Stromal cell of bone marrow (primary cell): ENCODE results near the gene TAMM41.
A peak's percentile ranks its signal among the peaks of the same experiment; 100 is the strongest.
"Not testable (repeated sequence)": the region's sequence is repeated elsewhere in the genome, so short reads cannot be mapped to it uniquely, and the experiment has no call there.

ENCODE experiments used
- DNase-seq: peaks from one replicate; pipeline ENCODE4 v3.0.0-alpha.2; 2012; ENCODE audit warnings: low read depth

The TAMM41 gene, protein sequence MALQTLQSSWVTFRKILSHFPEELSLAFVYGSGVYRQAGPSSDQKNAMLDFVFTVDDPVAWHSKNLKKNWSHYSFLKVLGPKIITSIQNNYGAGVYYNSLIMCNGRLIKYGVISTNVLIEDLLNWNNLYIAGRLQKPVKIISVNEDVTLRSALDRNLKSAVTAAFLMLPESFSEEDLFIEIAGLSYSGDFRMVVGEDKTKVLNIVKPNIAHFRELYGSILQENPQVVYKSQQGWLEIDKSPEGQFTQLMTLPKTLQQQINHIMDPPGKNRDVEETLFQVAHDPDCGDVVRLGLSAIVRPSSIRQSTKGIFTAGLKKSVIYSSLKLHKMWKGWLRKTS

DNA sequence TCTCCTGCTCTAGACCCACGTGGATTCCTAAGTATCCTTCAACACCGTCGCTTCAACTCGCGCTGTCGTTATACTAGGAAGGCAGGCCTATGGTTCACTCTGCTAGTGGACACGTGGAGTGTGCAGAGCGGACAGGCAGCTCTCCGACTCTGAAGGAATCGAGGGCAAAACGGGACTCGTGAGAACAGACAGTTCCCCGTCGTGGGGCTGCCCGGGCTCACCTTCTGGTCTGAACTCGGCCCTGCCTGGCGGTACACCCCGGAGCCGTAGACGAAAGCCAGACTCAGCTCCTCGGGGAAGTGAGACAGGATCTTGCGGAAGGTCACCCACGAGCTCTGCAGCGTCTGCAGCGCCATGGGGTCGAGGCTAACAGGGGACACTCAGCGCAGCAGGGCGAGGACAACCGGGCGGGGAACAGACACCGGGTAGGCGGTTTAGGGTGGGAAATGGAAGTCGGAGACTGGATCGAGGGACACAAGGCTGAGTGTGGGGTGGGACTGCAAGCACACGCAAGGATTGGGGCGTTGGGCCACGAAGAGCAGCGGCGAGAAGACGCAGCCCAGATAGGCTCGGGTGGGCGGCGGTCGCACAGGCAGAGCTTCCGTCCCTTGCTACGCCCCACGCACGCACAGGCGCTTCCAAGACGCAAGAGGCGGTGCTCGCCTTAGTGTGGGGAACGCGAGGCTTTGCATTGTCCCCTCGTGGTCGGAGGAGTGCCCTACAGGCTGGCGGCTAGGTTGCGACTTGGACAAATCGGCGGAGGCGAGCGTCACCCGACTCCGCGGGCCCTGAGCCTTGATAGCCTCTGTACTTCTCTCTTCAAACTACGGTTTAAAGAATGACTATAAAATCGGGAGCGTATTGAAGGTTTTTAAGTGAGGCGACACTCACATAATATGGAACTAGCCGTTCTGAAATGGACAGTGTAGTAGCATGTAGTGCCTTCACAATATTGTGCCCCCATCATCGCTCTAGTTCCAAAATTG, at the start of gene TAMM41:
TAMM41 (minus strand) TSS at position 605 of the 986 bp plus-strand sequence; CDS start at position 356, 249 bp downstream.
- peak; percentile 81 for DNase-seq

DNA sequence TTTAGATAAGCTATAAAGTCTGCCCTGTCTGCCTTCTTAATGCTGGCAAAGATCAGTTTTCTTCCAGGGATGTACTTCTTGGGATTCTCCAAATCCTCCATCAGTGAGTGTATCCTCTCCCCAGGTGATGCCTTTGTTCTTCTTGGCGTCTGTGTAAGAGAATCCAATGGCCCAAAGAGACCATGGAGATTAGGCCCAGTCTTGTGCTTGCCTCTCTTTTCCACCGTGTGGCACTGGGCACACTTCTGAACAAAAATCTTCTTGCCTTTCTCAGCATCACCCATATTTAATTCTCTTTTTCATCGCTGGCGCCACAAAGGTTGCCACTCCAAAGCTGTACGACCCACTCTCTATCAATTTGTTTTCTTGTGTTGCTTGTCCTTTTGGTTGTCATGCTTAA, 32.2 kb upstream of the TAMM41 start:
- DNase-seq, result no peak

DNA sequence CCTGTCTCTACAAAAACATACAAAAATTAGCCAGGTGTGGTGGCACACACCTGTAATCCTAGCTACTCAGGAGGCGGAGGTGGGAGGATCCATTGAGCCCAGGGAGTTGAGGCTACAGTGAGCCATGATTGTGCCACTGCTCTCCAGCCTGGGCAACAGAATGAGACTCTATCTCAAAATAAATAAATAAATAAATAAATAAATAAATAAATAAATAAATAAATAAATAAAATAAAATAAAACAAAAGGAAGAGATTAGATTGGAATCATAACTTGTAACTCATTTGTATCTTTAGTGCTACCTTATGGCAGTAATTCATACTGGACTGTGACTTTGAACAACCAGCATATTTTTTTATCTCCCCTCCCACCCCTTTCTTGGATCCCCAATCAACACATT, 28.0 kb upstream of the TAMM41 start:
- not testable (repeated sequence) for DNase-seq

DNA sequence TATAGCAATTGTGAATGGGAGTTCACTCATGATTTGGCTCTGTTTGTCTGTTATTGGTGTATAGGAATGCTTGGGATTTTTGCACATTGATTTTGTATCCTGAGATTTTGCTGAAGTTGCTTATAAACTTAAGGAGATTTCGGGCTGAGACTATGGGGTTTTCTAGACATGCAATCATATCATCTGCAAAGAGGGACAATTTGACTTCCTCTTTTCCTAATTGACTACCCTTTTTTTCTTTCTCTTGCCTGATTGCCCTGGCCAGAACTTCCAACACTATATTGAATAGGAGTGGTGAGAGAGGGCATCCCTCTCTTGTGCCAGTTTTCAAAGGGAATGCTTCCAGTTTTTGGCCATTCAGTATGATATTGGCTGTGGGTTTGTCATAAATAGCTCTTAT, 17.1 kb upstream of the TAMM41 start:
- DNase-seq, result not testable (repeated sequence)

DNA sequence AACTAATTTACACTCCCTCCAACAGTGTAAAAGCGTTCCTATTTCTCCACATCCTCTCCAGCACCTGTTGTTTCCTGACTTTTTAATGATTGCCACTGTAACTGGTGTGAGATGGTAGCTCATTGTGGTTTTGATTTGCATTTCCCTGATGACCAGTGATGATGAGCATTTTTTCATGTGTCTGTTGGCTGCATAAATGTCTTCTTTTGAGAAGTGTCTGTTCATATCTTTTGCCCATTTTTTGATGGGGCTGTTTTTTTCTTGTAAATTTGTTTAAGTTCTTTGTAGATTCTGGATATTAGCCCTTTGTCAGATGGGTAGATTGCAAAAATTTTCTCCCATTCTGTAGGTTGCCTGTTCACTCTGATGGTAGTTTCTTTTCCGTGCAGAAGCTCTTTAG, 15.9 kb upstream of the TAMM41 start:
- not testable (repeated sequence) for DNase-seq

DNA sequence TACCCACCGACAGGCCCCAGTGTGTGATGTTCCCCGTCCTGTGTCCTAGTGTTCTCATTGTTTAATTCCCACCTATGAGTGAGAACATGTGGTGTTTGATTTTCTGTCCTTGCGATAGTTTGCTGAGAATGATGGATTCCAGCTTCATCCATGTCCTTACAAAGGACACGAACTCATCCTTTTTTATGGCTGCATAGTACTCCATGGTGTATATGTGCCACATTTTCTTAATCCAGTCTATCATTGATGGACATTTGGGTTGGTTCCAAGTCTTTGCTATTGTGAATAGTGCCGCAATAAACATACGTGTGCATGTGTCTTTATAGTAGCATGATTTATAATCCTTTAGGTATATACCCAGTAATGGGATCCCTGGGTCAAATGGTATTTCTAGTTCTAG, 15.5 kb upstream of the TAMM41 start:
- not testable (repeated sequence) for DNase-seq

DNA sequence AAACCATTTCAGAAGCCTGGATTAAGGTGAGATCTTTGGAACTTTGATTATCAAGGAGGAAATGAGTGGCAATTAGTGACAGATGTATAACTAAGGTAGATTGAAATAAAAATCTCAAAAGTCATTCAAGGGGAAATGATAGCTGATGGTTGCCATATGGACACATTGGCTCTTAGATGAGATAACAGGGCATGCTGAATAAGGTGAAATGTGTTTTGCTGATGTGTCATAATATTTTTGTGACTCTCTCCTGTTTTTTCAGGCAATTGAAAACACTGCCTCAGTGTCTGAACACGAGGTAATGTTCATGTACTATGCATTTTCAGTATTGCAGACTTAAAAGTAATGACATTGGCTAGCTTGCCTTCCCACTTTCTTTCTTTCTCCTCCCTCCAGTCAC, 13.5 kb upstream of the TAMM41 start:
- not testable (repeated sequence) for DNase-seq

DNA sequence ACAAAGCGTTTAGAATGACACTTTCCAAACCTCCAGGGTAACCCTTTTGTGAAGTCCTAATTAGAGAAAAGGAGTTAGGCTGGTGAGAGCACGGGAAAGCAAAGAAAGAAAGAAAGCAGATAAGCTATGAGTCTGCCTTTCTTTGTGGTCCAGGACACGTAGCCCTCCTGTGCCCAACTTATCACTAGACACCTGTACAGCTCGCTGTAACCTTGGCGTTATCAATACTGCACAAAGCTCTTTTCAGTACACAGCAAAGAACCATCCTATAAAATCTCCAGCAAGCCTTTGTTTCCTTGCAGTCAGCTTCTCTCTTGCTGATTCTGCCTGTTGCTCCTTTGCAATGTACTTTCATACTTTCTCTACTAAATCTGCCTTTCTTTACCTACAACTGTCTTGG, 6.8 kb upstream of the TAMM41 start:
- DNase-seq, result no peak

DNA sequence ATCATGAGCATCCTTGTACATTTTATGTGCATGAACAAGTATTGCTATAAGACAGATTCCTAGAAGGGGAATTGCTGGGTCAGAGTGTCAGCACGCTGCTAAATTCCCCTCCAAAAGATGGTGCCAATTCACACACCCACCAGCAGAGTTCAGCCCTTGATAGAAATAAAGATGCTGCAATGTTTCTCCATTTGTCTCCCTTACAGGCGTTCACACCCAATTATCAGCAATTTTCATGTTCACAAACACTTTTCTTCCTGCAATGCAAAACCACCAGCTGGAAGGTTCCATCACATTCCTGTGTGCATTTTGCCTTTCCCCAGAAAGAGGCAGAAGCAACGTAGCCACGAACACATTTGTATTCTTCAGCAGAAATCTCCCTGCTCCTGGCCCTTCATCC, 3.3 kb upstream of the TAMM41 start:
- no peak for DNase-seq

DNA sequence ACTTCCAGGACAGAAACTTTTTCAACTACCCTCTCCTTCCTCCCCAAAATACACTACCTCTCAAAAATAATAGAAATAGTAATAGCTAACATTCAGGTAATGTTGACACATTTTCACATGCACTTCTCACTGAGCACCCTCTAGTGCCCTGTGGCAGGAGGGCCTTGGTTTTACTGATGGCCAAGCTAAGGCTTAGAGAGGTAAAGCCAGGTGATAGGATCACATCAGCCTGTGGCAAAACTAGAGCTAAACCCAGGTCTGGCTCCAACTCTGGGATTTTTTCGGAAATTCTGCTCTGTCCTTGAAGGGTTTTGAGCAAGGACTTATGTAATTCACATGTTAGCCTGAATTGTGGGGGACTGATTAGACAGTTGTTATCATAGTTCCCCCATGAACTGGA, 922 bp upstream of the TAMM41 start:
- DNase-seq, result no peak

DNA sequence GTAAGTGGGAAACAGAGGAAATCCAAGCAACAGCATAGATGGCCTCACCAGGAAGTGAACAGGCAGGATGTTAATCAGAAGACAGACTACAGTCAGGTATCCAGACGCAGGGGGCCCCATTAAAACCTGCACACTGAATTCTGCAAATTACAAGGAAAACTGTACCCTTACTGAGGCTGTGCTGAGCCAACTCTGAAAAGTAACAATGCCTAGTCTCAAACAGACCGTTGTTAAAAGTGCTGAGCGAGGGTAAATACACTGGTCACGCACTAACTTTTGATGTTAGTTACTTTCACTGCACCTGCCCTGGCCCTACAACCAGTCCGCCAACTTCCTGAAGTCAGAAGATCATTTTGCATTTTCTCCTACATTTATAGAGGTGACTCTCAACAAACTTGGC, 1.0 kb downstream of the TAMM41 start:
- no peak for DNase-seq

DNA sequence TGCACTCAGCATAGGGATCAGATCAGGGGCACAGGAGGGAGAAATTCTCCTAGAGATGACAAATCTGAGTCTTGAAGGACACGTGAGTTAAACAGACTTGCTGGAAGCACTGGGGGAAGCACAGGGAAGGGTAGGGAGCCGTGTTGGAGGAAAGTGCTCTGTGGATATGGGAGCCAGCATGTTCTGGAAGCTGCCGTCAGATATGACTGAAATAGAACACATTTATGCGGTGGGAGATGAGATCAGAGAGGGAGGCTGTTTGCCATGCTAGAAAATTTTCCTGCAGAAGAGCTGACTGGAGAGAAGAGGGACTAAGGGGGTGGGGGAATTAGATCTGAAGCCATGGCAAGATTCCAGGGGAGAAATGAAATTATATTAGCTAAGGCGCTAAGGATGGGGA, 1.8 kb downstream of the TAMM41 start:
- DNase-seq, result no peak

DNA sequence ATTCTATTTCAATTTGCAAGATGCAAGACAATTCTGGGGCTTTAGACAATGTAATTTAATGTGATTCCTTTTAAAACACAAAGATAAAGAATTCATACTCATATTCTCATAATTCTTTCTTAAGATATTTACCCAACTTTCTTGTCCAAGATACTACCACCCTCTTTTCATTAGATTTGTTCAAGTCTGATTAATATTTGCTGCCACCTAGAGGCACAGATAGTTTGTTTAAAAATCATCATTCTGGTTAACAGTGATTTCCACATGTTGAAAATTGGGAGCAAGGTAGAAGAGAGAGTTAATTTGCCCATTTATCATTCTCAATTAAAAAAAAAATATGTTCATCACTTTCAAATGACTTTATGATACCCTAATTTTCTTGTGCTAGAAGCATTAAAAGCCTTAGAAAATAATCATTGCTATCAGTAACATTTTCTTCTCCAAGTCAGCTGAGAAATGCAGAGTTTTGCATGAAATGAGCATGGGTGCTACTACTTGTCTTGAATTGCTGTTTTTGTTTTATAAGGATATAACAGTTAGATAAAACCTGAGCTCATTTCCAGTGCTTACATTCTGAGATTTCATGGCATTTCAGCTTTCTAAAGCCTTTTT, 11.6 kb downstream of the TAMM41 start:
- DNase-seq, result peak; percentile 15

DNA sequence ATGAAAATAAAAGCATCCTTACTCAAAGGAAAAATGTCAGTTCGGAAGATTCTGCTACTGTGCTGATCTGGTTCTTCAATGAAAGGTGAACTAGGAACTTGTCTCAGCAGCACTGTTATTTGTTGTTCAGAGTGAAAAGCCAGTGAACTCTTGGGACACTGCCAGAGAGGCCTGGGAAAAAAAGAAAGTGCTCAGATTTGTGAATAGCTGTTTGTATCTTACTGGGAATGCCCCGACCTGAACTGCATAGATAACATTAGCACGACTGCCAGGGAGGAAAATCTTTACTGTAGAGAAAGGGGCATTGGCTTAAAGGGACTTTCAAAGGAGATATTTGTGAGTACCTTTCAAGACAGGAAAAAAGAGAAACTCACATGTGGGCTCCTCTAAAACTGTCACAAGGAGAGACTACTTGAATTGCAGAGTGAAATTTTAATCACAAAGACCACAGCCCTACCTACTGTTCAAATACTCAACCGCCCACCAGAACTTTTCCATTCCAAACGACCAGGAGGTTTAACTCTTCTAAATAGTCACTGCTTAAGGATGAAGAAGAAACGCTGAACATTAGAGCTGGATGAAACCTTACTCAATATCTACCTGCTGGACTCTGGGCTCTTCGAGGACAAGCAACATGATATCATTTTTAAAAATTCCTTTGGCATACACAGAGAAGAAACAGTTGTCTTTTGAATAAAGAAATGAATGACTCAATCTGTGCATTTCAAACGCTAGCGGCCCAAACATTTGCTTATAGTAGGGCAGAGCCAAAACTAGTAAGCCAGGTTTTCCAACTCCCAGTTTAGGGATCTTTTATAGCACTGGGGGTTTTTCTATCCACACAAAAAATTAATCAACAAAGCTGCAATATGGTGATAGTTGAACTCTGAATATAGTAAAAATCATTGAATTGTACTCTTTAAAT, 13.4 kb downstream of the TAMM41 start:
- no peak for DNase-seq

DNA sequence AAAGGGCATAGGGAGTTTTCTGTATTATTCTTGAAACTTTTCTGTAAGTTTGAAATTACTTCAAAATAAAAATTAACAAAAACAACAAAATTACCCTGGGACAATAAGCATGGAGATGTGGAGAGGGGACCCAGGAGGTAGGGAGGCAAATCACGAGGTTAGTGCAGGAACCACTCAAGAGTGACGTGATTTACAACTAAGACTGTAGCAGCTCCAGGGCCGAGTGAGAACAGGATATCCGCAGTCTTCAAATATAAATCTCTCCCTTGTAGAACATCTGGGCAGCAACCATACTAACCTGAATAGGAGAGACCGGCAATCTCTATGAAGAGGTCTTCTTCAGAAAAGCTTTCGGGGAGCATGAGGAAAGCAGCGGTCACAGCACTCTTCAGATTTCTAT, 17.3 kb downstream of the TAMM41 start:
- DNase-seq, result no peak

DNA sequence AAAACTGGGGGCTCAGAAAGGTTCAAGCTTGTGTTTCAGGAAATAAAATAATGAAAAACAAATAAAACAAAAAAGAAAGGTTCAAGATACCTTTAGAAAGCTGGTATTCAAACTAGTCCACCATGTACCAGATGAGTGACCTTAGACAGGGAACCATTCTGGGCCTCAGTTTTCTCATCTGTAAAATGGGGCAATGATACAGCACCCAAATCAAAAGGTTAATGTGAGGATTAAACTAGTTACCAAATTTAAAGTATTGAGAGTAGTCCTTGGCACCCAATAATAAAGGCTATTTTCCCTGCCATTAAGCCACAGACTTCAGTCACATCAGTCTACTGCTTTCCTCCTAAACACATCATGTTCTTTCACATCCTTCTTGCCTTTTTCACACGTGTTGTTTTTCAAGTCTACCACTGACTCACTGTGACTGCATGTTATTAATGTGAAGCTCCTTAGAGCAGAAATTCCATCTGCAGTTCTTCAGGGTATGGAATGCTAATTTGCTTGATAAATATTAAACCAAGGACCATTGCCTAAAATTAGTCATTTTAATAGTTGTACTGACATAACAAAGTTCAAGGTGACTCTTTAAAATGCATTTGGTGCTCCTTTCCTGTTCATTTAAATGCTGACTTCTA, 19.9 kb downstream of the TAMM41 start:
- DNase-seq, result no peak

DNA sequence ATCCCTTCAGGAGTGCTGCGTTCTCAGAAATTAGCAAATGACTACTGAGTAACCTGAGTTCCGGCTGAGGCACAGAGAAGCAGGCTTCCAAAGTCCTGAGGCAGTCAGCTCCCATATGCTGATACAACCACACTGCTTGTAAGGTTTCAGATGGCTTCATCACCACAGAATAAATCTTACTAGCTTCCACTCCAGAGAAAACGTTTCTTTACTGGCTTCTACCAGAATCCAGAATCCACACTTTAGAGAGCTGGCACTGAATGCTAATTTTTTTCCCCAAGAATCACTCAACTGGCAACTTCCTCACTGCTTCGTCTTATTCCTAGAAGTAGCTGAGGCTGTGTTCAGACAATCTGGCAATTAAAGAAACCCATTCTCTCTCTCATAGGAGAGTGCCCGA, 21.4 kb downstream of the TAMM41 start:
- DNase-seq, result no peak

DNA sequence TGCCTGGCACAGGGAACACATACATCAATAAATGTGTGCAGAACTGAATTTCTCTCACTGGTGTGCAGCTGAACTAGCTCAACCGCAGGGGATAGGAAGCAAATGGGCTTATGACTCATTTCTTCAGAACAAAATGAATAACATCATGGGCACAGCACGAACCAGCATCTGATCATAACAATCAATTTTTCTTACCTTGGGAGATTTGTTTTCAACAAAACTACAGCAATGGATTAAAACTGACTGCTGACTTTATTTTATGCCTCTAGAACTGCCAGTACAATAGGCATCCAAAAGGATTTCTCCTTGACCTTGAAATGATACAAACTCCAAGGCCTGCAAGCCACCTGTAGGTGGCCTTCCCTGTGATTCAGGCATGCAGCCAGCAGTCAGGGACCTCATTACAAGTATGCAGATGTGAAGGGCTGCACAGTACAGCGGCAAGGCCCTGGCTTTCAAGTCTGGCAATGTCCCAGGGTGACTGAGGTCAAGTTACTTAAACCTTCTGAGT, 26.1 kb downstream of the TAMM41 start:
- DNase-seq, result no peak

DNA sequence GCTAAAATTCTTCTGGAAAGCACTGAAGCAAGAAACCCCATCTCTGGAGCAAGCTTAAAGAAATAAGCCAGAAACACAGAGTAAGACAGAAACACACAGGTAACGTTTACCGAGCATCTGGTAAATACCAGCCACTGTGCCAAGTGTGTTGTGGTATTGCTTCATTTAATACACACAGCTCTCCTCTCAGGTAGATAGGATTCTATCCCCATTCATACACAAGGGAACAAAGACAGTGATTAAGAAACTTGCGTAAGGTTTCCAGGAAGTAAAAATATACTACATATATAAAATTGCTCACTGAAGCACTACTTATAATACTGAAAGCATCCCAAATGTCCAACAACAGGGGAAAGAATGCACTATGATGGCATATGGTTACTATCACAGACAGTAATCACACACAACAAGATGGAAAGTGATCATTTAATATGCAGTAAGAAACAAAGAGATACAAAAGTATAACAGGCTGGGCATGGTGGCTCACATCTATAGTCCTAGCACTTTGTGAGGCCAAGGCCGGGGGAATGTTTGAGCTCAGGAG, 27.5 kb downstream of the TAMM41 start:
- no peak for DNase-seq

DNA sequence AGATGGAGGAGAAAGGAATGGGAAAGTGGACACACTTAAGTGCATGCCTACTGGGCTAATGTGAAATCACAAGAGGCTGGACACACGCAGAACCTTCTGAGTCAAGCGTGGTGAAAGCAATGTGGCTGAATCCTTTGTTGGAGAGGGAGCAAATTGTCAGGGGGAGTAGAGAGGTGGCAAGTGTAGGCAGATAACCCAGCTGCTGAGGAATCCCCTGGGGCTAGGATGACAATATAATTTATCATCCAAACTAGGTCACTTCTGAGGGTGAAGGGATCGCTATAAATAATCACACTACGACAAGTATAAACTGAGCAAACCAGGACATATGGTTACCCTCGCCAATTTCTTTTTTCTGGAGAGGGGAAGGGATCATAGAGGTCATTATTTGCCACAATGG, 28.7 kb downstream of the TAMM41 start:
- no peak for DNase-seq

DNA sequence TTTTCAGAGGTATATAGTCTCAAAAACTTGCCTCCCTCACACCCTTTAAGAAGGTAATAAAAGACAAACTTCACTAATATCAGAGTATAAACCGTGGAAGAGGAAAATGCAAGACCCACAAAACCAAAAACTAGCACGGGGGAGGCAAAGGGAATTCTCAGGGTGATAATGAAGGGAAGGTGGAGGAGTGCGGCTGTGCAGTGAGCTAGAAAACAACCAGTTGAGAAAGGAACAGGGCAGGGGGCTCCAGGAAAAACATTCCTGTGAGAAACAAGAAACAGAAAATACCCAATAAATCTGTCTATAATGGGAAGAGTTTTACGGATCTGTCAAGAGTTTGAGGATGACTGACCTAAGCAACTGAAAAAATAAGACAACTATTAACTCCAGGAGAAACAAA, 31.6 kb downstream of the TAMM41 start:
- DNase-seq, result no peak
